ENCODE measurements around the gene PSENEN. TPM values are rescaled to one million over a fixed set of nuclear protein-coding genes. Genes with fewer than 3 reads are reported as not detected.

PSENEN gene
- total RNA-seq, 1 experiment from 2014 or later, result 106 TPM

DNA sequence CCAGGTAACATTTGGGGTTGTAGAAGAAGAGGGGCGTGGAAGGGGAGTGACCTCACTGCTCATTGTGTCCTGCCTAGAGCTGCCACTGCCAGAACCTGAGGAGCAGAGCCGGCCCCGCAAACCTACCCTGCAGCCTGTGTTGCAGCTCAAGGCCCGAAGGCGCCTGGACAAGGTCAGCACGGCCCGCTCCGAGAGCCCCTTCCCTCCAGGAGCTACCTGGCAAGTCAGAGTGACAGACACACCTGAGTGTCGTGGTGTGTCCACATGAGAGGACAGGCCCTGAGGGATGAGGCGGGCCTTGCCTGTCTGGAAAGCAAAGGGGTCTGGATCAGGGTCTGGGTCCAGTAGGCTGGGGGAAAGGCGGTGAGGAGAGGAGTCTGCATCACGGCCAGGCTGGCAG is 20.9 kb upstream of the PSENEN start:
- H4K20me1 ChIP-seq (ENCODE audit: insufficient read depth), result peaks cover 4% of the 10 kb centered on the region; the same call in 1 of the 2 replicates
- ChIA-PET POLR2A (ENCODE audit: unreplicated experiment) (no interaction called here), CTCF (no interaction called here)
- DNase-seq, result no peak
- TF ChIP-seq, protein P1, sequence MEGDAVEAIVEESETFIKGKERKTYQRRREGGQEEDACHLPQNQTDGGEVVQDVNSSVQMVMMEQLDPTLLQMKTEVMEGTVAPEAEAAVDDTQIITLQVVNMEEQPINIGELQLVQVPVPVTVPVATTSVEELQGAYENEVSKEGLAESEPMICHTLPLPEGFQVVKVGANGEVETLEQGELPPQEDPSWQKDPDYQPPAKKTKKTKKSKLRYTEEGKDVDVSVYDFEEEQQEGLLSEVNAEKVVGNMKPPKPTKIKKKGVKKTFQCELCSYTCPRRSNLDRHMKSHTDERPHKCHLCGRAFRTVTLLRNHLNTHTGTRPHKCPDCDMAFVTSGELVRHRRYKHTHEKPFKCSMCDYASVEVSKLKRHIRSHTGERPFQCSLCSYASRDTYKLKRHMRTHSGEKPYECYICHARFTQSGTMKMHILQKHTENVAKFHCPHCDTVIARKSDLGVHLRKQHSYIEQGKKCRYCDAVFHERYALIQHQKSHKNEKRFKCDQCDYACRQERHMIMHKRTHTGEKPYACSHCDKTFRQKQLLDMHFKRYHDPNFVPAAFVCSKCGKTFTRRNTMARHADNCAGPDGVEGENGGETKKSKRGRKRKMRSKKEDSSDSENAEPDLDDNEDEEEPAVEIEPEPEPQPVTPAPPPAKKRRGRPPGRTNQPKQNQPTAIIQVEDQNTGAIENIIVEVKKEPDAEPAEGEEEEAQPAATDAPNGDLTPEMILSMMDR (conservative IDR thresholded peaks at IDR 0.05), result no peak
- no peak for TF ChIP-seq EZH2 (IDR thresholded peaks at IDR 0.05; ENCODE audit: low read depth)
- no peaks in the 10 kb centered on the region for H3K9me3 ChIP-seq (ENCODE audit: insufficient read depth, low read depth)
- intact Hi-C loops (cut with micrococcal nuclease; ENCODE audit: unreplicated experiment), result no loop called here
- H3K36me3 ChIP-seq (ENCODE audit: low read depth), result no peaks in the 10 kb centered on the region; the same call in 1 of the 2 replicates
- no peaks in the 10 kb centered on the region for H3K9me2 ChIP-seq (ENCODE audit: insufficient read depth)
- no peak overlapping the region for H3K27ac ChIP-seq
- no peaks in the 10 kb centered on the region for H3F3A ChIP-seq (ENCODE audit: insufficient read depth, low read depth)
- no TSS peak for BruUV-seq (replicated peaks)
- H3K79me2 ChIP-seq (ENCODE audit: low read depth), result peaks cover 7% of the 10 kb centered on the region
- H3K4me1 ChIP-seq (replicated peaks; ENCODE audit: insufficient read depth), result no peaks in the 10 kb centered on the region
- no peaks in the 10 kb centered on the region for H3K27me3 ChIP-seq (ENCODE audit: insufficient read depth, low read depth)
- H2AFZ ChIP-seq, result no peak overlapping the region
- no peak overlapping the region for H3K4me3 ChIP-seq
- no peak overlapping the region for H3K4me2 ChIP-seq

DNA sequence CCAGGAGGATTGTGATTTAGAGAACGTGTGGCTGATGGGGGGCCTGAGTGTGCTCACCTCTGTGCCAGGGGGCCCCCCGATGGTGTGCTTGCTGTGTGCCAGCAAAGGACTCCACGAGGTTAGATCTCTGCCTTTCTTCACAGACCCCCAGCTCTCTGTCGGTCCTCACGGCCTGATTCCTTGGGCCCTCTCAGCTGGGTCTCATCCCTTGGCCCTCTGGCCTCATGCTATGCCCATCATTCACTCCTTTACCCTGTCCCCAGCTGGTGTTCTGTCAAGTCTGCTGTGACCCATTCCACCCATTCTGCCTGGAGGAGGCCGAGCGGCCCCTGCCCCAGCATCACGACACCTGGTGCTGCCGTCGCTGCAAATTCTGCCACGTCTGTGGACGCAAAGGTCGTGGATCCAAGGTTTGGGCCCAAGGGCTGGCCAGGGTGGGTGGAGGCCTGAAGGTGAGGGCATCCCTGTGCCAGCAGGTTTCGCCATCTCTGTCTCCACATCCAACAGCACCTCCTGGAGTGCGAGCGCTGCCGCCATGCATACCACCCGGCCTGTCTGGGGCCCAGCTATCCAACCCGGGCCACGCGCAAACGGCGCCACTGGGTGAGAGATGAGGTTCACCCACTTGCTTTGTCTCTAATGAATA is 20.1 kb upstream of the PSENEN start:
- Histone ChIP-seq H3K79me2 (ENCODE audit: low read depth) (no peaks in the 10 kb centered on the region), H3K4me2 (no peak overlapping the region), H4K20me1 (ENCODE audit: insufficient read depth) (no peaks in the 10 kb centered on the region), H3F3A (ENCODE audit: insufficient read depth, low read depth) (no peaks in the 10 kb centered on the region), H3K4me3 (no peak overlapping the region), H3K36me3 (ENCODE audit: low read depth) (no peaks in the 10 kb centered on the region; the same call in 1 of the 2 replicates), H3K4me1 (replicated peaks; ENCODE audit: insufficient read depth) (no peaks in the 10 kb centered on the region), H3K9me2 (ENCODE audit: insufficient read depth) (no peaks in the 10 kb centered on the region), H2AFZ (no peak overlapping the region), H3K27me3 (ENCODE audit: insufficient read depth, low read depth) (no peaks in the 10 kb centered on the region), H3K27ac (no peak overlapping the region), H3K9me3 (ENCODE audit: insufficient read depth, low read depth) (no peaks in the 10 kb centered on the region)
- intact Hi-C loops (cut with micrococcal nuclease; ENCODE audit: unreplicated experiment), result no loop called here
- TF ChIP-seq, protein P1 (conservative IDR thresholded peaks at IDR 0.05), result no peak
- TF ChIP-seq EZH2 (IDR thresholded peaks at IDR 0.05; ENCODE audit: low read depth), result no peak
- DNase-seq, result no peak
- CTCF ChIA-PET, result no interaction called here
- no TSS peak for BruUV-seq (replicated peaks)
- POLR2A ChIA-PET (ENCODE audit: unreplicated experiment), result no interaction called here

DNA sequence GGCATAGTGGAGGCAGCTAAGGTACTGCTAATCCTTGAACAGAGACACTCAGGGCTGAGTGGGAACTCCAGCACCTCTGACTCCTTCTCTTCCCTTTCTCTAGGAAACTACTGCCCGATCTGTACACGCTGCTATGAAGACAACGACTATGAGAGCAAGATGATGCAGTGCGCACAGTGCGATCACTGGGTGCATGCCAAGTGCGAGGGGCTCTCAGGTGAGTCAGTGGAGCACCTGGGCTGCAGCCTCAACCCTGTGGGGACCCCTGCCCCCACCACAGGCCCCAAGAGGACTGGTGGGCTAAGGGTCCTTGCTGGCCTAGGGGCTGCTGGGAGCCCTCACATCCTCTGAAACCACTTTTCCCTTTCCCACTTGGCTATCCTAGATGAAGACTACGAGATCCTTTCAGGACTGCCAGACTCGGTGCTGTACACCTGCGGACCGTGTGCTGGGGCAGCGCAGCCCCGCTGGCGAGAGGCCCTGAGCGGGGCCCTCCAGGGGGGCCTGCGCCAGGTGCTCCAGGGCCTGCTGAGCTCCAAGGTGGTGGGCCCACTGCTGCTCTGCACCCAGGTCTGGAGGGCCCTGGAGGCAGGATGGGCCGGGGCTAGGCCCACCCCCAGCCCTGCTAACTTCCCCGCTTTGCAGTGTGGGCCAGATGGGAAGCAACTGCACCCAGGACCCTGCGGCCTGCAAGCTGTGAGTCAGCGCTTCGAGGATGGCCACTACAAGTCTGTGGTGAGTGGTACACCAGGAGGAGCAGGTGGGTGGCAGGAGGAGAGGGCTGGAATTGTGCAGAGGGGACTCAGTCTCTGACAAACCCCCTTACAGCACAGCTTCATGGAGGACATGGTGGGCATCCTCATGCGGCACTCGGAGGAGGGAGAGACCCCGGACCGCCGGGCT is 18.1 kb upstream of the PSENEN start:
- Histone ChIP-seq H3K27ac (no peak overlapping the region), H3K4me1 (replicated peaks; ENCODE audit: insufficient read depth) (no peaks in the 10 kb centered on the region), H3K4me2 (no peak overlapping the region), H3K4me3 (no peak overlapping the region), H4K20me1 (ENCODE audit: insufficient read depth) (no peaks in the 10 kb centered on the region), H3F3A (ENCODE audit: insufficient read depth, low read depth) (no peaks in the 10 kb centered on the region), H3K79me2 (ENCODE audit: low read depth) (no peaks in the 10 kb centered on the region), H2AFZ (no peak overlapping the region), H3K9me3 (ENCODE audit: insufficient read depth, low read depth) (no peaks in the 10 kb centered on the region), H3K9me2 (ENCODE audit: insufficient read depth) (no peaks in the 10 kb centered on the region), H3K27me3 (ENCODE audit: insufficient read depth, low read depth) (no peaks in the 10 kb centered on the region), H3K36me3 (ENCODE audit: low read depth) (no peaks in the 10 kb centered on the region; the same call in 1 of the 2 replicates)
- ChIA-PET CTCF (interaction anchor here (0.6 kb wide), 1 partner anchor 566 kb away, joined by 7 read pairs; no protein-coding TSS in a partner anchor), POLR2A (ENCODE audit: unreplicated experiment) (no interaction called here)
- no peak for TF ChIP-seq EZH2 (IDR thresholded peaks at IDR 0.05; ENCODE audit: low read depth)
- TF ChIP-seq, protein P1 (conservative IDR thresholded peaks at IDR 0.05), result no peak
- BruUV-seq (replicated peaks), result no TSS peak
- intact Hi-C loops (cut with micrococcal nuclease; ENCODE audit: unreplicated experiment), result no loop called here
- DNase-seq, result no peak

Measured in PC-9 (cell line).